B cell (primary cell): ENCODE data around the gene CDC42SE1.

Source experiments
- EZH2 ChIP-seq: IDR thresholded peaks from 2 replicates; pipeline ENCODE4 v1.6.1; 2012; ENCODE audit warnings: borderline replicate concordance, low read depth, mild to moderate bottlenecking, moderate library complexity, low read length; ENCODE audit not compliant: insufficient read depth, poor library complexity, severe bottlenecking
- TF ChIP-seq, protein P1 (sequence below): fragments of 200-600 bp; IDR thresholded peaks from one replicate; pipeline ENCODE4 v1.8.0; 2022; ENCODE audit warnings: antibody characterized with exemption, mild to moderate bottlenecking

DNA sequence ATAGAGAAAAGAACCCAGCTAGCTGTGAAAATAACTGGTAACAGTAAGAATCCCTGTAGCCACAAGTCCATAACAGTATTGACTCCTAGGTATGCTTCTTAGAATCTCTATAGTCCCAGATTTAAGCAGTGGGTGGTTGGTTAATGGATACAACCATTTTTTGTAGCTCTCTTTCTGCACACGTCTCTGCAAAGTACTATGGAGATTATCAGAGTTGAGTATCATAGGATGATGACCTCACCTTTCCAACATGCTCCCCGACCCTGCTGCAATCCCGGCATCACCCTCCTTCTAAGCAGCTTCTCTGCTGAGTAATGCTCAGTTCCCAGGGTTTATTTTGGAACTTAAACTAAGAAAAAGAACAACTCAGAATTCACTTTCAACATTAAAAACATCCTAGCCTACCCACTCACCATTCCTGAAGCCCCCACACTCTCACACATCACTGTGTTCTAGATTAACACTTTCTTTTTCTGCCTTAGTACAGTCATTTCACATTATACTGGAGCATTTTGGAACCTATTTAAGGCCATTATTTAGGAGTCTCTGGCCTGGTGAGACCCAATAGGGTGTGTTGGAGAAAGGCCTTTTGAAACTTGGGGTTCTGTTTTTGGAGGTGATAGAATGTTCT, 3.4 kb upstream of the CDC42SE1 start:
- TF ChIP-seq, protein P1, sequence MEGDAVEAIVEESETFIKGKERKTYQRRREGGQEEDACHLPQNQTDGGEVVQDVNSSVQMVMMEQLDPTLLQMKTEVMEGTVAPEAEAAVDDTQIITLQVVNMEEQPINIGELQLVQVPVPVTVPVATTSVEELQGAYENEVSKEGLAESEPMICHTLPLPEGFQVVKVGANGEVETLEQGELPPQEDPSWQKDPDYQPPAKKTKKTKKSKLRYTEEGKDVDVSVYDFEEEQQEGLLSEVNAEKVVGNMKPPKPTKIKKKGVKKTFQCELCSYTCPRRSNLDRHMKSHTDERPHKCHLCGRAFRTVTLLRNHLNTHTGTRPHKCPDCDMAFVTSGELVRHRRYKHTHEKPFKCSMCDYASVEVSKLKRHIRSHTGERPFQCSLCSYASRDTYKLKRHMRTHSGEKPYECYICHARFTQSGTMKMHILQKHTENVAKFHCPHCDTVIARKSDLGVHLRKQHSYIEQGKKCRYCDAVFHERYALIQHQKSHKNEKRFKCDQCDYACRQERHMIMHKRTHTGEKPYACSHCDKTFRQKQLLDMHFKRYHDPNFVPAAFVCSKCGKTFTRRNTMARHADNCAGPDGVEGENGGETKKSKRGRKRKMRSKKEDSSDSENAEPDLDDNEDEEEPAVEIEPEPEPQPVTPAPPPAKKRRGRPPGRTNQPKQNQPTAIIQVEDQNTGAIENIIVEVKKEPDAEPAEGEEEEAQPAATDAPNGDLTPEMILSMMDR, result no peak
- no peak for TF ChIP-seq EZH2
